K562 (cell line): ENCODE measurements around the gene ADIG. TPM values are rescaled to one million over a fixed set of nuclear protein-coding genes. Genes with fewer than 3 reads are reported as not detected.
A peak's percentile ranks its signal among the peaks of the same experiment; 100 is the strongest.

Source experiments
- BCOR ChIP-seq: fragments of 450-650 bp; IDR thresholded peaks from 2 replicates; pipeline ENCODE4 v1.6.1; 2016
- CBX1 ChIP-seq: sonication (generic); IDR thresholded peaks from 2 replicates; pipeline ENCODE4 v1.6.1; 2016; ENCODE audit warnings: antibody characterized with exemption, low read depth, mild to moderate bottlenecking
- CREB3L1 ChIP-seq: fragments of 450-650 bp; IDR thresholded peaks from 2 replicates; pipeline ENCODE4 v1.6.1; 2014; ENCODE audit warnings: low read depth, mild to moderate bottlenecking, moderate library complexity, borderline replicate concordance
- DEAF1 ChIP-seq: fragments of 450-650 bp; formaldehyde crosslinking; IDR thresholded peaks from 2 replicates; pipeline ENCODE4 v1.4.0; 2020; ENCODE audit warnings: mild to moderate bottlenecking, moderate library complexity
- EHMT2 ChIP-seq: fragments of 450-650 bp; IDR thresholded peaks from 2 replicates; pipeline ENCODE4 v1.6.1; 2018; ENCODE audit warnings: antibody characterized with exemption
- GTF2B ChIP-seq: IDR thresholded peaks from 2 replicates; pipeline ENCODE4 v1.6.1; 2011; ENCODE audit not compliant: insufficient read length; ENCODE audit errors: extremely low read depth
- ILF3 ChIP-seq: fragments of 450-650 bp; IDR thresholded peaks from 2 replicates; pipeline ENCODE4 v1.6.1; 2018; ENCODE audit warnings: antibody characterized with exemption, mild to moderate bottlenecking, moderate library complexity, borderline replicate concordance
- ILK ChIP-seq: fragments of 450-650 bp; IDR thresholded peaks from 2 replicates; pipeline ENCODE4 v1.6.1; 2016; ENCODE audit warnings: missing genetic modification characterization, low read depth, mild to moderate bottlenecking, missing compliant biosample characterization, moderate library complexity, borderline replicate concordance
- PHF21A ChIP-seq: fragments of 450-650 bp; IDR thresholded peaks from 2 replicates; pipeline ENCODE4 v1.6.1; 2017; ENCODE audit warnings: low read depth, borderline replicate concordance
- SMAD3 ChIP-seq: fragments of 450-650 bp; formaldehyde crosslinking; conservative IDR thresholded peaks from 2 replicates; pipeline ENCODE4 v1.4.0; 2020; ENCODE audit warnings: mild to moderate bottlenecking
- ZC3H11A ChIP-seq: IDR thresholded peaks from 2 replicates; pipeline ENCODE4 v1.6.1; 2012; ENCODE audit warnings: low read depth, low read length, improper control_type of control experiment
- ZNF174 ChIP-seq: fragments of 250-450 bp; sonication (Bioruptor Pico); IDR thresholded peaks from 2 replicates; pipeline ENCODE4 v1.4.0; 2020; ENCODE audit warnings: mild to moderate bottlenecking
- polyA plus RNA-seq, 8 experiments: library from polyadenylated mRNA; depleted of rRNA in 4 of 8; stranded (reverse) in 5 of 8; unstranded in 3 of 8; fragments of >200 nt; fragmentation: Nextera tagmentation in 2 of 8; fragmentation: Illumina TruSeq in 1 of 8; extraction: Ambion mirVana in 2 of 8; extraction: Trizol in 1 of 8; gene quantifications; 2 replicates each; pipeline versions ENCODE4 v1.2.1 to v1.2.3, GENCODE V29; 2011 to 2014; ENCODE audit warnings: inconsistent platforms in 1 of 8, missing spikeins in 1 of 8
- total RNA-seq, 7 experiments: library from RNA; depleted of rRNA in 6 of 7; stranded (reverse); fragments of >200 nt in 6 of 7; fragmentation: Illumina TruSeq in 2 of 7; extraction: Trizol in 2 of 7; gene quantifications; 2 replicates each; pipeline versions ENCODE4 v1.2.1 to v1.2.3, GENCODE V29; 2011 to 2021; ENCODE audit warnings: low replicate concordance in 1 of 7
- TF ChIP-seq, protein P1 (sequence below): sonication (generic); formaldehyde crosslinking; IDR thresholded peaks from 2 replicates; pipeline ENCODE4 v1.8.1; 2023; ENCODE audit warnings: mild to moderate bottlenecking, missing genetic modification reagents, moderate library complexity
- TF ChIP-seq, protein P2 (sequence below): fragments of 250-450 bp; sonication (Bioruptor Pico); IDR thresholded peaks from 2 replicates; pipeline ENCODE4 v1.9.0; 2021; ENCODE audit warnings: mild to moderate bottlenecking, inconsistent platforms
- TF ChIP-seq, protein P3 (sequence below): fragments of 250-450 bp; sonication (Bioruptor Pico); IDR thresholded peaks from 2 replicates; pipeline ENCODE4 v1.5.0; 2021; ENCODE audit warnings: mild to moderate bottlenecking, moderate library complexity

The ADIG gene
- total and polyA plus RNA-seq, 9 of the 15 experiments (the other 6 are each of a cell fraction or from before 2014, with no cell fraction given): not detected

GRCh38 chr20:38563802-38564431 is 17.1 kb upstream of the ADIG start (continued):
- TF ChIP-seq ZNF174 (CRISPR knock-in tag) (no peak), CREB3L1 (no peak), DEAF1 (CRISPR knock-in tag) (no peak), ILK (tag) (no peak), PHF21A (no peak), CBX1 (no peak), ZC3H11A (no peak), SMAD3 (CRISPR knock-in tag) (0 out of 2 replicates have a peak, but pooled peaks have one; percentile 39), ILF3 (no peak), BCOR (peak; percentile 63; the same call in 1 of the 2 replicates), EHMT2 (no peak), GTF2B (no peak)
- TF ChIP-seq, protein P1, sequence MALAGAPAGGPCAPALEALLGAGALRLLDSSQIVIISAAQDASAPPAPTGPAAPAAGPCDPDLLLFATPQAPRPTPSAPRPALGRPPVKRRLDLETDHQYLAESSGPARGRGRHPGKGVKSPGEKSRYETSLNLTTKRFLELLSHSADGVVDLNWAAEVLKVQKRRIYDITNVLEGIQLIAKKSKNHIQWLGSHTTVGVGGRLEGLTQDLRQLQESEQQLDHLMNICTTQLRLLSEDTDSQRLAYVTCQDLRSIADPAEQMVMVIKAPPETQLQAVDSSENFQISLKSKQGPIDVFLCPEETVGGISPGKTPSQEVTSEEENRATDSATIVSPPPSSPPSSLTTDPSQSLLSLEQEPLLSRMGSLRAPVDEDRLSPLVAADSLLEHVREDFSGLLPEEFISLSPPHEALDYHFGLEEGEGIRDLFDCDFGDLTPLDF (CRISPR knock-in tag): no peak
- TF ChIP-seq, protein P2, sequence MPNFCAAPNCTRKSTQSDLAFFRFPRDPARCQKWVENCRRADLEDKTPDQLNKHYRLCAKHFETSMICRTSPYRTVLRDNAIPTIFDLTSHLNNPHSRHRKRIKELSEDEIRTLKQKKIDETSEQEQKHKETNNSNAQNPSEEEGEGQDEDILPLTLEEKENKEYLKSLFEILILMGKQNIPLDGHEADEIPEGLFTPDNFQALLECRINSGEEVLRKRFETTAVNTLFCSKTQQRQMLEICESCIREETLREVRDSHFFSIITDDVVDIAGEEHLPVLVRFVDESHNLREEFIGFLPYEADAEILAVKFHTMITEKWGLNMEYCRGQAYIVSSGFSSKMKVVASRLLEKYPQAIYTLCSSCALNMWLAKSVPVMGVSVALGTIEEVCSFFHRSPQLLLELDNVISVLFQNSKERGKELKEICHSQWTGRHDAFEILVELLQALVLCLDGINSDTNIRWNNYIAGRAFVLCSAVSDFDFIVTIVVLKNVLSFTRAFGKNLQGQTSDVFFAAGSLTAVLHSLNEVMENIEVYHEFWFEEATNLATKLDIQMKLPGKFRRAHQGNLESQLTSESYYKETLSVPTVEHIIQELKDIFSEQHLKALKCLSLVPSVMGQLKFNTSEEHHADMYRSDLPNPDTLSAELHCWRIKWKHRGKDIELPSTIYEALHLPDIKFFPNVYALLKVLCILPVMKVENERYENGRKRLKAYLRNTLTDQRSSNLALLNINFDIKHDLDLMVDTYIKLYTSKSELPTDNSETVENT (CRISPR knock-in tag): no peak
- TF ChIP-seq, protein P3, sequence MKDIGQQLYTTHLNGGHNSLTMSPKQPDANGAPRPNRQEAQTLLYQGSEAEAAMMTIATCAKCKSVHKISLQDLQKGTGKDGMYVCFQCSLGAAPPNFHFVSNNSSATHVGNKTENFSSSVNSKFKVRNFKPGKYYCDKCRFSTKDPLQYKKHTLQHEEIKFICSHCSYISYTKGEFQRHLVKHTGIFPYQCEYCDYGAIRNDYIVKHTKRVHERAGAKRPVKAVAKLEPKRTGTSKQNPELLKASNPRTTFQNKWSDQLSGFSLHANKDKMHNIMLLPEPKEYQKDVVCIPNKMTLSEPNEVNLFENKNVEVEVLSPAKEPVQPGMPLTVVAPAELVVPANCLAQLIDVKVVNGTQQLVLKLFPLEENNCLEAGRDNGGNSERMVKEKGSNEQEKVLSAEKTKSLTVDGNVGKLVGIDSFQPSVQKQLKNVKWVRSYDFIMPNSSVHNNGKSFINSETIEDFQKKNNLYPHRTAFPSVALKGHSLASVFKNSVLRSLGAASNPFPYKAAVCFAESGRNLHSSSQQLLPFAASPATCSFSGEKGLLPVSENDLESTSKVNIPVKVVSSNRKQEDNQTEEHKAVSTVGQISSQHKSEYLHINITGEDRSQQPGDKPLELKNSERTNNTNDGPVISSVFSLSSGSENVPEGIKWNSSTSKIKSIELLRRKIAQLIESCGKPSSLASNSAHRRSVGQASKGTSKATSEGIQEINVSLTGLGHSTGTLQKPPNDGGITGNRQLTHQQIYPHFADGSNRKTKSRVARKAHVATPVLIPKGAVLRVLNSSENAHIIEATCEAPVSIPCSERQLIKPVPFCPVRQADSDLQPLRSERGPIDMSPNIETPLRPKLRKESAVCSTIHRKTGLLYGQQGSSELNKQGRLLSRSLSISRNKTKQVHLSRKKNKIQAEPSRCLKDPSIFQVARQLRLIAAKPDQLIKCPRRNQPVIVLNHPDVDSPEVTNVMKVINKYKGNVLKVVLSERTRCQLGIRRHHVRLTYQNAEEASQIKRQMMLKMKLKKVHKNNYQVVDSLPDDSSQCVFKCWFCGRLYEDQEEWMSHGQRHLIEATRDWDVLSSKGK (CRISPR knock-in tag): no peak
